AG04450 (cell line): ENCODE data around the gene CYP1A2. TPM values are rescaled to one million over a fixed set of nuclear protein-coding genes. Genes with fewer than 3 reads are reported as not detected.

Source experiments
- CTCF ChIA-PET: fragments of 300-600, 350-600 bp; formaldehyde crosslinking; extraction: SDS; loops from one replicate; lab custom pipeline; 2022; ENCODE audit warnings: antibody characterized with exemption, inconsistent platforms; lab: Charles Lee
- POLR2A ChIA-PET: fragments of 350-600 bp; formaldehyde crosslinking; extraction: SDS; loops from one replicate; lab custom pipeline; 2021; ENCODE audit warnings: antibody characterized with exemption, inconsistent platforms; lab: Yijun Ruan, JAX
- DNase-seq: peaks from one replicate; pipeline ENCODE4 v3.0.0-alpha.2; 2011; ENCODE audit warnings: low read depth, low spot score
- H3K27ac ChIP-seq: one replicate; pipeline ENCODE4 v1.5.1; 2012; ENCODE audit warnings: low read depth, low read length, control low read depth
- H3K27me3 ChIP-seq: one replicate; pipeline ENCODE4 v1.6.0; 2012; ENCODE audit warnings: low read length; ENCODE audit not compliant: control insufficient read depth, insufficient read depth
- H3K4me3 ChIP-seq: 2 replicates; pipeline ENCODE4 v1.5.1; 2011; ENCODE audit warnings: mild to moderate bottlenecking, low read depth, low read length, control low read depth
- H3K9me3 ChIP-seq: 2 replicates; pipeline ENCODE4 v1.5.1; 2012; ENCODE audit warnings: low read length; ENCODE audit not compliant: control insufficient read depth, insufficient read depth
- polyA plus RNA-seq: library from polyadenylated mRNA; depleted of rRNA; stranded (reverse); fragments of >200 nt; gene quantifications from 2 replicates; pipeline ENCODE4 v1.2.3, GENCODE V29; 2011
- TF ChIP-seq, protein P1 (sequence below): IDR thresholded peaks from 2 replicates; pipeline ENCODE4 v1.5.1; 2011; ENCODE audit warnings: low read depth, low read length, control low read depth, inconsistent platforms

CYP1A2 gene
- polyA plus RNA-seq, 1 experiment, result not detected

DNA sequence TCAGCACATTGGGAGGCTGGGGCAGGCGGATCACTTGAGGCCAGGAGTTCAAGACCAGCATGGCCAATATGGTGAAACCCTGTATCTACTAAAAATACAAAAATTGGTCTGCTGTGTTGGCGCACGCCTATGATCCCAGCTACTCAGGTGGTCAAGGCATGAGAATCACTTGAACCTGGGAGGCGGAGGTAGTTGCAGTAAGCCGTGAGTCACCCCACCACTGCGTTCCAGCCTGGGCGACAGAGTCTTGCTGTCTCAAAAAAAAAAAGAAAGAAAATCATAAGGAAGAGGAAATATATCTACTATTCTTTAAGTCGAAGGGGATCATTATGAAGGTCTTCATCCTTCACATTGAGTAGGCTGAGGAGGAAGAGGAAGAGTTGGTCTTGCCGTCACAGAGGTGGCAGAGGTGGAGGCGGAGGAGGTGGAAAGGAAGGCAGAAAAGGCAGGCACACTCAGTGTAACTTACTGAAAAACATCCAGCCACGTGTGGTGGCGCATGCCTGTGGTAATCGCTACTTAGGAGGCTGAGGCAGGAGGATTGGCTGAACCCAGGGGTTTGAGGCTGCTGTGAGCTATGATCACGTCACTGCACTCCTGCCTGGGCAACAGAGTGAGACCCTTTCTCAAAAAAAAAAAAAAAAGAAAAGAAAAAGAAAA, 47.5 kb downstream of the CYP1A2 start:
- no peak for DNase-seq
- Histone ChIP-seq H3K4me3 (no peak overlapping the region), H3K27ac (no peak overlapping the region), H3K9me3 (no peaks in the 10 kb centered on the region), H3K27me3 (no peaks in the 10 kb centered on the region)
- ChIA-PET POLR2A (no interaction called here), CTCF (interaction anchor here (0.7 to 2.3 kb wide), 2 partner anchors 8 to 9 kb away, joined by 3 to 8 read pairs; no protein-coding TSS in a partner anchor)
- TF ChIP-seq, protein P1, sequence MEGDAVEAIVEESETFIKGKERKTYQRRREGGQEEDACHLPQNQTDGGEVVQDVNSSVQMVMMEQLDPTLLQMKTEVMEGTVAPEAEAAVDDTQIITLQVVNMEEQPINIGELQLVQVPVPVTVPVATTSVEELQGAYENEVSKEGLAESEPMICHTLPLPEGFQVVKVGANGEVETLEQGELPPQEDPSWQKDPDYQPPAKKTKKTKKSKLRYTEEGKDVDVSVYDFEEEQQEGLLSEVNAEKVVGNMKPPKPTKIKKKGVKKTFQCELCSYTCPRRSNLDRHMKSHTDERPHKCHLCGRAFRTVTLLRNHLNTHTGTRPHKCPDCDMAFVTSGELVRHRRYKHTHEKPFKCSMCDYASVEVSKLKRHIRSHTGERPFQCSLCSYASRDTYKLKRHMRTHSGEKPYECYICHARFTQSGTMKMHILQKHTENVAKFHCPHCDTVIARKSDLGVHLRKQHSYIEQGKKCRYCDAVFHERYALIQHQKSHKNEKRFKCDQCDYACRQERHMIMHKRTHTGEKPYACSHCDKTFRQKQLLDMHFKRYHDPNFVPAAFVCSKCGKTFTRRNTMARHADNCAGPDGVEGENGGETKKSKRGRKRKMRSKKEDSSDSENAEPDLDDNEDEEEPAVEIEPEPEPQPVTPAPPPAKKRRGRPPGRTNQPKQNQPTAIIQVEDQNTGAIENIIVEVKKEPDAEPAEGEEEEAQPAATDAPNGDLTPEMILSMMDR, result no peak

DNA sequence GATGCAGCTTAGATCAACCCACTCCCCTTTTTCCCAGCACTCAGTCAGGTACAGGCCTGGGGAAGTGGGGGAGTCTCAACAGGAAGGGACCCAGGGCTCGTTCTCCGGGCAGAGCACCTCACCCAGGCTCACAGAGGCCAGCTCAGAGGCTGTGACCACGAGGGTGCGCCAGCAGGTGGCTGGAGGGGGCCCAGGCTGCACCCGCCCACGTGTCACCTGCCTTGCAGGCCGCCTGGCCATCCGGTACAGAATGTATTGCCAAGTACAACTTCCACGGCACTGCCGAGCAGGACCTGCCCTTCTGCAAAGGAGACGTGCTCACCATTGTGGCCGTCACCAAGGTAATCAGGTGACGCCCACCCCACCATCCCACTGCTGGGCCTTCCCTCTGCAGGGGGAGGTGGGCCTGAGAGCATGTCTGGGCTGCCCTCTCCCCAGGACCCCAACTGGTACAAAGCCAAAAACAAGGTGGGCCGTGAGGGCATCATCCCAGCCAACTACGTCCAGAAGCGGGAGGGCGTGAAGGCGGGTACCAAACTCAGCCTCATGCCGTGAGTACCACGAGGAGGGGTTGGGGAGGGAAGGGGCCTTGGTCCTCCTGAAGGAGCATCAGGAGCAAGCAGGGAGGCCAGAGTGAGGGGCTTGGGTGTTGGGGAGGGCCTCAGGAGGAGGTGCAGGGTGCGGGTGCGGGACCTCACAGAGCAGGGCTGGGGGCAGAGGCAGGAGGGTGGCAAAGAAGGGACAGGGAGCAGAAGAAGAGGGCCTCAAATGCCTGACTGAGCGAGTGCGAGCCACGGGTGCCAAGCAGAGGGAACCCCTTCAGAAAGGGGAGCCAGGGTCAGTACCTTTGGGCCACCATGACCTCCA, 50.0 kb downstream of the CYP1A2 start:
- TF ChIP-seq, protein P1, result no peak
- no peak for DNase-seq

DNA sequence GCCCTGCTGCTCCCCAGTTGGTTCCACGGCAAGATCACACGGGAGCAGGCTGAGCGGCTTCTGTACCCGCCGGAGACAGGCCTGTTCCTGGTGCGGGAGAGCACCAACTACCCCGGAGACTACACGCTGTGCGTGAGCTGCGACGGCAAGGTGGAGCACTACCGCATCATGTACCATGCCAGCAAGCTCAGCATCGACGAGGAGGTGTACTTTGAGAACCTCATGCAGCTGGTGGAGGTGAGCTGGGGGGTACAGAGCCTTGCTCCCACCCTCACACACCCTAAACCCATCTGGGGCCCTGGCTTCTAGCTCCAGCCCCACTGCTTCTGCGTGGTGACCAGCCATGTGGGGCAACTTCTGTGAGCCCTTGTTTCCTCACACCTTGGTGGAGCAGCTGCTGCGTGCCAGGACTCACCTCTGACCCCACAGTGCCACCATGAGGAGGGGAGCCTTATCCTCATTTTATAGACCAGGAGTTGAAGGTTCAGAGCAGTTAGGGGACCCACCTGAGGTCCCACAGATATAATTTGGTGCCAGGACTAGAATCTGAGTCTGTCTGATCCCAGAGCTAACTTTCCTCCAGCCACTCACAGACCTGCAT, 50.7 kb downstream of the CYP1A2 start:
- H3K4me3 ChIP-seq, result no peak overlapping the region
- TF ChIP-seq, protein P1, result no peak
- no peaks in the 10 kb centered on the region; the same call in 1 of the 2 replicates for H3K9me3 ChIP-seq
- H3K27ac ChIP-seq, result no peak overlapping the region
- DNase-seq, result no peak
- POLR2A ChIA-PET, result no interaction called here
- no peaks in the 10 kb centered on the region for H3K27me3 ChIP-seq
- CTCF ChIA-PET, result interaction anchor here (0.6 to 1.9 kb wide), 14 partner anchors 7 to 134 kb away, joined by 3 to 22 read pairs (median 5); no protein-coding TSS in a partner anchor

More for the DNA sequence above, 50.0 kb downstream of the CYP1A2 start:
- ChIA-PET CTCF (interaction anchor here (0.7 to 1.5 kb wide), 6 partner anchors 9 to 133 kb away, joined by 3 to 14 read pairs (median 4); no protein-coding TSS in a partner anchor), POLR2A (no interaction called here)
- Histone ChIP-seq H3K4me3 (no peak overlapping the region), H3K9me3 (no peaks in the 10 kb centered on the region; the same call in 1 of the 2 replicates), H3K27me3 (no peaks in the 10 kb centered on the region), H3K27ac (no peak overlapping the region)

DNA sequence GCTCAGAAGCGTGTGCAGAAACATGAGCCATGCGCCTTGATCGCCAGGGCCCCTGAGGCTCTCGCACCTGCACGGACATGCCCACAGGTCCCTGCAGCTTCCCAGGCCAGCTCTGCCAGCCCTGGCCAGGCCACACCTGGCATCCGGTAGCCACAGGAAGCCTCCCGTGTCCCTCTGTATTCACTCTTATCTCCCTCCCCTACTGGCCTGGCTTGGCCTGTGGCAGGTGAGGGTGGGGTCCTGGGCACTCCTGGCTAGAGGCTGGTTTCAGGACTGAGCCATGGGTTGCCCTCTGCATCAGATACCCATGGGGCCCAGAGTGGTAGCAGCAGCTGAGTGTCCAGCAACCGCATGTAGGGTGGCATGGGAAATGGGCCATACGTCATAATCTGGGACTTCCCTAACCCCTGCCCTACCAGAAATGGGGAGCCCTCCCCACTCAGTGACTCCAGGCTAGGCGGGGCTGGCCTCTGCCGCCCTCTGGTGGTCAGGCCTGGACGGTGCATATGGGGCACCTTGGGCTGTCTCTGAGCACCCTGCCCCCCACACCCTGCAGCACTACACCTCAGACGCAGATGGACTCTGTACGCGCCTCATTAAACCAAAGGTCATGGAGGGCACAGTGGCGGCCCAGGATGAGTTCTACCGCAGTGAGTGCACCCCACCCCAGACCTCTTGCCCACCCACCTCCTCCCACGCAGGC, 51.4 kb downstream of the CYP1A2 start:
- CTCF ChIA-PET, result interaction anchor here (0.6 to 1.9 kb wide), 17 partner anchors 8 to 134 kb away, joined by 3 to 22 read pairs (median 5); no protein-coding TSS in a partner anchor
- no peak for DNase-seq
- Histone ChIP-seq H3K4me3 (no peak overlapping the region), H3K27me3 (no peaks in the 10 kb centered on the region), H3K9me3 (no peaks in the 10 kb centered on the region; the same call in 1 of the 2 replicates), H3K27ac (no peak overlapping the region)
- POLR2A ChIA-PET, result interaction anchor here (0.7 kb wide), 1 partner anchor 16 kb away, joined by 3 read pairs; no protein-coding TSS in a partner anchor
- TF ChIP-seq, protein P1, result peak; percentile 98
